Keratinocyte (primary cell): Measurements from ENCODE around the gene CORO1C. TPM values are rescaled to one million over a fixed set of nuclear protein-coding genes. Genes with fewer than 3 reads are reported as not detected.

Experiments
- DNase-seq: peaks from one replicate; pipeline ENCODE4 v3.0.0-alpha.2; 2011; ENCODE audit warnings: low read depth, missing footprints, low spot score
- FAIRE-seq: peaks from 2 replicates; lab custom pipeline; 2011; peaks lifted over from hg19 to GRCh38; lab: Jason Lieb, UNC
- H2AFZ ChIP-seq: 2 replicates; pipeline ENCODE4 v1.6.0; 2012; ENCODE audit warnings: low read length, control low read depth, inconsistent platforms; ENCODE audit not compliant: control insufficient read depth
- H3K27ac ChIP-seq: 2 replicates; pipeline ENCODE4 v1.5.1; 2011; ENCODE audit warnings: low read length; ENCODE audit not compliant: control insufficient read depth, insufficient read depth
- H3K27me3 ChIP-seq: 3 replicates; pipeline ENCODE4 v1.6.0; 2011; ENCODE audit warnings: low read length; ENCODE audit not compliant: control insufficient read depth, insufficient read depth; ENCODE audit errors: extremely low read depth
- H3K36me3 ChIP-seq, 2 experiments: 2 replicates in 1 of 2; 3 replicates in 1 of 2; pipeline ENCODE4 v1.5.1; 2011; ENCODE audit warnings: low read length in 2 of 2, mild to moderate bottlenecking in 1 of 2; ENCODE audit not compliant: control insufficient read depth in 2 of 2, insufficient read depth in 2 of 2; ENCODE audit errors: extremely low read depth in 1 of 2
- H3K4me1 ChIP-seq: 3 replicates; pipeline ENCODE4 v1.5.1; 2011; ENCODE audit warnings: low read length; ENCODE audit not compliant: control insufficient read depth, insufficient read depth; ENCODE audit errors: extremely low read depth
- H3K4me2 ChIP-seq: 3 replicates; pipeline ENCODE4 v1.6.0; 2011; ENCODE audit warnings: low read depth, low read length; ENCODE audit not compliant: control insufficient read depth, insufficient read depth; ENCODE audit errors: extremely low read depth
- H3K4me3 ChIP-seq, 3 experiments: fragments of 200-600 bp in 1 of 3; sonication (generic) in 1 of 3; 2 replicates in 2 of 3; 3 replicates in 1 of 3; pipeline ENCODE4 v1.5.1; 2011 to 2016; ENCODE audit warnings: low read length in 3 of 3, mild to moderate bottlenecking in 3 of 3, control low read depth in 2 of 3, inconsistent platforms in 1 of 3, low read depth in 1 of 3, mixed read lengths in 1 of 3, mixed run types in 1 of 3, moderate library complexity in 1 of 3; ENCODE audit not compliant: control insufficient read depth in 2 of 3, insufficient read depth in 2 of 3; ENCODE audit errors: extremely low read depth in 1 of 3
- H3K79me2 ChIP-seq: 2 replicates; pipeline ENCODE4 v1.6.0; 2012; ENCODE audit warnings: low read length; ENCODE audit not compliant: control insufficient read depth, insufficient read depth
- H3K9ac ChIP-seq: 3 replicates; pipeline ENCODE4 v1.6.0; 2011; ENCODE audit warnings: low read length; ENCODE audit not compliant: control insufficient read depth, insufficient read depth; ENCODE audit errors: extremely low read depth
- H3K9me1 ChIP-seq: 3 replicates; pipeline ENCODE4 v1.6.0; 2011; ENCODE audit warnings: low read length; ENCODE audit not compliant: control insufficient read depth, insufficient read depth; ENCODE audit errors: extremely low read depth
- H3K9me3 ChIP-seq: 2 replicates; pipeline ENCODE4 v1.5.1; 2012; ENCODE audit warnings: low read depth, low read length; ENCODE audit not compliant: control insufficient read depth
- H4K20me1 ChIP-seq: 3 replicates; pipeline ENCODE4 v1.6.0; 2011; ENCODE audit warnings: low read length; ENCODE audit not compliant: control insufficient read depth, insufficient read depth; ENCODE audit errors: extremely low read depth
- CTCF ChIP-seq, 3 experiments: IDR thresholded peaks in 1 of 3; conservative IDR thresholded peaks in 1 of 3; optimal IDR thresholded peaks in 1 of 3; 2 replicates in 2 of 3; 3 replicates in 1 of 3; pipeline versions ENCODE3 to v1.5.1; 2011; ENCODE audit warnings: low read length in 3 of 3, mild to moderate bottlenecking in 3 of 3, moderate library complexity in 2 of 3, control low read depth in 1 of 3, inconsistent platforms in 1 of 3; ENCODE audit not compliant: insufficient read depth in 2 of 3; ENCODE audit errors: extremely low read depth in 1 of 3
- EZH2 ChIP-seq: IDR thresholded peaks from one replicate; pipeline ENCODE4 v1.6.1; 2012; ENCODE audit warnings: inconsistent platforms, mild to moderate bottlenecking, low read length, moderate library complexity
- dilution Hi-C: fragments of 300-500 bp; cut with MboI; formaldehyde crosslinking; loops from one replicate; pipeline ENCODE4 v1.7.0; 2020; ENCODE audit warnings: low sequenced_read_pairs; ENCODE audit not compliant: extremely low pct_ligation_motif_present
- polyA plus RNA-seq, 5 experiments: library from polyadenylated mRNA; depleted of rRNA in 3 of 5; stranded (reverse) in 3 of 5; stranded (forward) in 1 of 5; unstranded in 1 of 5; fragments of >200 nt; gene quantifications; 1 replicate in 1 of 5; 2 replicates in 3 of 5; 3 replicates in 1 of 5; pipeline versions ENCODE4 v1.2.1 to v1.2.3, GENCODE V29; 2011 to 2012; ENCODE audit warnings: missing spikeins in 2 of 5, low read depth in 1 of 5, low replicate concordance in 1 of 5

The CORO1C gene
- polyA plus RNA-seq, 1 donor (not counting 4 experiments of a cell fraction or from before 2014, with no cell fraction given): 283 TPM

DNA sequence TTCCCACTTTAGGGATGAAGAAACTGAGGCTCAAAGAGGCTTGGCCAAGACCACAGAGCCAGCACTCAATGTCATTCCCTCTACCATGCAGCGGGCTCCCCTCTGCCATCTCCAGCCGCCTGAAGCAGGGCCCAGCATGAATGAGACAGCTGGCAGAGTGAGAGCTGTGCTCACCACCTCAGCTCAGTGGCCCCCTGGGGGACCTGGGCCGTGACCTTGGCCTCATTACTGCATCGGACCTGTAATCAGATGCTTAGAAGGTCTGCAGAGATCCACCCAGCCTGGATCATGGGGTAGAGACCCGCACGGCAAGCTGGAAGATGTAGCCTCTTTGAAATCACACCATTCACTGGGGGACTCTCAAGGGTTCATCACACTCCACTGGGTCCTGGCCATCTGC, 22.7 kb upstream of the CORO1C start:
- Histone ChIP-seq H4K20me1 (no peaks in the 10 kb centered on the region), H3K9me3 (no peaks in the 10 kb centered on the region), H2AFZ (no peak overlapping the region), H3K4me2 (no peak overlapping the region), H3K9me1 (no peaks in the 10 kb centered on the region), H3K36me3 (no peaks in the 10 kb centered on the region), H3K4me3 (no peak overlapping the region), H3K4me1 (peaks cover 6% of the 10 kb centered on the region), H3K9ac (no peak overlapping the region), H3K27ac (no peak overlapping the region), H3K27me3 (no peaks in the 10 kb centered on the region), H3K79me2 (no peaks in the 10 kb centered on the region)
- no peak for FAIRE-seq
- TF ChIP-seq EZH2 (no peak), CTCF (optimal IDR thresholded peaks at IDR 0.05 in 1 of 3, IDR thresholded peaks at IDR 0.05 in 1 of 3, conservative IDR thresholded peaks at IDR 0.05 in 1 of 3; ENCODE audit: extremely low read depth in 1 of 3, insufficient read depth in 2 of 3, low read length in 3 of 3) (no peak)
- dilution Hi-C loops: no loop called here
- no peak for DNase-seq

DNA sequence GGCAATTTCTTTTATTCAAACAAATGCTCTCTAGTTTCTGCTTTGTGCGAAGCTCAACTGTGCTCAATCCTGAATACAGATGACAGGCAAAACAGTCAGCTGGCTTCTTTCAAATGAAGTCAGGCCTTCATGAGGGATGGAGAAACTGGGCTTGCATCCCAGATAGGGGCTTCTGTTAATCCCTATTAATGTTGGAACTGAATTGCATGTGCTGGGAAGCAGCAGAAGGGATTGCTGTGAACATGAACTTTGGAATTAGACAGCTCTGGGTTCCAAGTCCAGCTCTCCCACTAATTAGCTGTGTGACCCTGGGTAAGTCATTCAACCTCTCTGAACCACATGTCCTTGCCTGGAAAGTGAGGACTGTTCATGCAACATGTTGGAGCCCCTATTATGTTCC, 21.1 kb upstream of the CORO1C start:
- DNase-seq: no peak
- dilution Hi-C loops: no loop called here
- TF ChIP-seq EZH2 (no peak), CTCF (optimal IDR thresholded peaks at IDR 0.05 in 1 of 3, IDR thresholded peaks at IDR 0.05 in 1 of 3, conservative IDR thresholded peaks at IDR 0.05 in 1 of 3; ENCODE audit: extremely low read depth in 1 of 3, insufficient read depth in 2 of 3, low read length in 3 of 3) (no peak)

More for the DNA sequence above, 21.1 kb upstream of the CORO1C start:
- H3K9ac ChIP-seq: no peak overlapping the region
- H3K9me3 ChIP-seq: no peaks in the 10 kb centered on the region
- no peak overlapping the region for H3K4me2 ChIP-seq
- H4K20me1 ChIP-seq: no peaks in the 10 kb centered on the region
- FAIRE-seq: no peak
- H3K36me3 ChIP-seq: no peaks in the 10 kb centered on the region
- H3K79me2 ChIP-seq: no peaks in the 10 kb centered on the region
- H3K4me1 ChIP-seq: no peaks in the 10 kb centered on the region
- no peaks in the 10 kb centered on the region for H3K27me3 ChIP-seq
- H3K27ac ChIP-seq: no peak overlapping the region
- H2AFZ ChIP-seq: no peak overlapping the region
- H3K9me1 ChIP-seq: no peaks in the 10 kb centered on the region
- no peak overlapping the region for H3K4me3 ChIP-seq
